Caco-2 (cell line): ENCODE measurements around the gene ZNF407. TPM values are rescaled to one million over a fixed set of nuclear protein-coding genes. Genes with fewer than 3 reads are reported as not detected.

Source experiments
- BruUV-seq: library from RNA; stranded (reverse); fragments of 400-500 nt; replicated peaks from 2 replicates; lab custom pipeline; 2021; lab: Mats Ljungman, UMichigan
- CTCF ChIA-PET: fragments of 300-600 bp; sonication (Branson Sonifier 250); formaldehyde crosslinking; loops from one replicate; lab custom pipeline; 2022; ENCODE audit warnings: antibody characterized with exemption; lab: Charles Lee
- POLR2A ChIA-PET: fragments of 300-600 bp; sonication (Branson Sonifier 250); formaldehyde crosslinking; loops from one replicate; lab custom pipeline; 2022; ENCODE audit warnings: antibody characterized with exemption; lab: Charles Lee
- DNase-seq, 2 experiments: peaks; one replicate each; pipeline versions ENCODE4 v3.0.0 to v3.0.0-alpha.2; 2020 to 2022
- H3K27me3 ChIP-seq: replicated peaks from 2 replicates; pipeline ENCODE4 v1.6.0; 2011; ENCODE audit warnings: low read length; ENCODE audit not compliant: control insufficient read depth, insufficient read depth
- H3K36me3 ChIP-seq: 2 replicates; pipeline ENCODE4 v1.5.1; 2011; ENCODE audit warnings: low read length; ENCODE audit not compliant: control insufficient read depth, insufficient read depth
- H3K4me1 ChIP-seq: fragments of 250-450 bp; sonication (Bioruptor Pico); 2 replicates; pipeline ENCODE4 v1.5.1; 2020; ENCODE audit warnings: mild to moderate bottlenecking
- H3K4me3 ChIP-seq: 2 replicates; pipeline ENCODE4 v1.5.1; 2011; ENCODE audit warnings: low read depth, mild to moderate bottlenecking, control low read depth, low read length
- H3K9me3 ChIP-seq: fragments of 250-450 bp; sonication (Bioruptor Pico); 2 replicates; pipeline ENCODE4 v1.5.1; 2020; ENCODE audit warnings: mild to moderate bottlenecking, moderate library complexity
- H3K27ac Mint-ChIP-seq: one replicate; pipeline ENCODE4 v1.8.0; 2022; ENCODE audit warnings: mixed read lengths; ENCODE audit not compliant: unreplicated experiment
- H3K27me3 Mint-ChIP-seq: one replicate; pipeline ENCODE4 v1.8.0; 2022; ENCODE audit warnings: mixed read lengths; ENCODE audit not compliant: insufficient read depth, unreplicated experiment
- H3K36me3 Mint-ChIP-seq: one replicate; pipeline ENCODE4 v1.8.0; 2022; ENCODE audit warnings: mild to moderate bottlenecking, mixed read lengths; ENCODE audit not compliant: insufficient read depth, unreplicated experiment
- H3K4me1 Mint-ChIP-seq: one replicate; pipeline ENCODE4 v1.8.0; 2022; ENCODE audit warnings: low read depth, mixed read lengths; ENCODE audit not compliant: unreplicated experiment
- H3K4me3 Mint-ChIP-seq: one replicate; pipeline ENCODE4 v1.8.0; 2022; ENCODE audit warnings: mild to moderate bottlenecking, moderate library complexity, mixed read lengths; ENCODE audit not compliant: unreplicated experiment
- H3K9me3 Mint-ChIP-seq: one replicate; pipeline ENCODE4 v1.8.0; 2022; ENCODE audit warnings: mixed read lengths; ENCODE audit not compliant: unreplicated experiment
- intact Hi-C: fragments of 100-400 bp; cut with micrococcal nuclease; formaldehyde crosslinking; loops from one replicate; pipeline ENCODE4 v1.10.0; 2022; ENCODE audit not compliant: unreplicated experiment
- total RNA-seq: library from RNA; stranded (reverse); gene quantifications from 2 replicates; pipeline ENCODE4 v1.2.3, GENCODE V29; 2022
- TF ChIP-seq, protein P1 (sequence below), 2 experiments: fragments of 200-600 bp in 1 of 2; IDR thresholded peaks; 1 replicate in 1 of 2; 2 replicates in 1 of 2; pipeline versions ENCODE4 v1.5.1 to v1.8.0; 2011 to 2022; ENCODE audit warnings: antibody characterized with exemption in 1 of 2, control low read depth in 1 of 2, inconsistent platforms in 1 of 2, low read depth in 1 of 2, low read length in 1 of 2, mild to moderate bottlenecking in 1 of 2, moderate library complexity in 1 of 2; ENCODE audit not compliant: insufficient read depth in 1 of 2, severe bottlenecking in 1 of 2, unreplicated experiment in 1 of 2

Gene ZNF407
- total RNA-seq, 1 experiment from 2014 or later: 4.7 TPM

DNA sequence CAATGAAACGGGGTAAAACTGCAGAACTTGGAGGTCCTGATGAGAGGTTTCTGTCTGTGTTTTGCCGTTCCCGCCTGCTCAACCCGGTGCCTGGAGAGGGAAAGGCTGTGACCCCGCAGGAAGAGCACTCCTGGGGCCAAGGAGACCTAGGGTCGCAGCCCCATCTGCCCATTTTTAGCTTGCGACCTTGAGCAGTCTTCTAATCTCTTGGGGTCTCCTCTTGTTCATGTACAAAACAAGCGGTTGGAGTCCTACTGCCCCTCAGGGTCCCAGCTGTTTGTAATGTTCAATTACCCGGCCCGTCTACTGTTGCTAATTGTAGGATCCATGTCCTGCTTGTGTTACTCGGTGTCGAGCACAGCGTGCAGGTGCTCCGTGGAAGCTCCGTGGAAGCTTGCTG is 506.8 kb downstream of the ZNF407 start:
- Mint-ChIP-seq H3K9me3 (peaks cover 17% of the 10 kb centered on the region), H3K27me3 (peaks cover 2% of the 10 kb centered on the region), H3K27ac (no peak overlapping the region), H3K36me3 (no peaks in the 10 kb centered on the region), H3K4me3 (no peak overlapping the region), H3K4me1 (no peaks in the 10 kb centered on the region)
- ChIA-PET CTCF (no interaction called here), POLR2A (no interaction called here)
- no peak for DNase-seq
- H3K4me1 ChIP-seq: no peaks in the 10 kb centered on the region
- H3K9me3 ChIP-seq: no peaks in the 10 kb centered on the region
- H3K4me3 ChIP-seq: no peak overlapping the region
- TF ChIP-seq, protein P1, sequence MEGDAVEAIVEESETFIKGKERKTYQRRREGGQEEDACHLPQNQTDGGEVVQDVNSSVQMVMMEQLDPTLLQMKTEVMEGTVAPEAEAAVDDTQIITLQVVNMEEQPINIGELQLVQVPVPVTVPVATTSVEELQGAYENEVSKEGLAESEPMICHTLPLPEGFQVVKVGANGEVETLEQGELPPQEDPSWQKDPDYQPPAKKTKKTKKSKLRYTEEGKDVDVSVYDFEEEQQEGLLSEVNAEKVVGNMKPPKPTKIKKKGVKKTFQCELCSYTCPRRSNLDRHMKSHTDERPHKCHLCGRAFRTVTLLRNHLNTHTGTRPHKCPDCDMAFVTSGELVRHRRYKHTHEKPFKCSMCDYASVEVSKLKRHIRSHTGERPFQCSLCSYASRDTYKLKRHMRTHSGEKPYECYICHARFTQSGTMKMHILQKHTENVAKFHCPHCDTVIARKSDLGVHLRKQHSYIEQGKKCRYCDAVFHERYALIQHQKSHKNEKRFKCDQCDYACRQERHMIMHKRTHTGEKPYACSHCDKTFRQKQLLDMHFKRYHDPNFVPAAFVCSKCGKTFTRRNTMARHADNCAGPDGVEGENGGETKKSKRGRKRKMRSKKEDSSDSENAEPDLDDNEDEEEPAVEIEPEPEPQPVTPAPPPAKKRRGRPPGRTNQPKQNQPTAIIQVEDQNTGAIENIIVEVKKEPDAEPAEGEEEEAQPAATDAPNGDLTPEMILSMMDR (IDR thresholded peaks at IDR 0.05; ENCODE audit: insufficient read depth in 1 of 2, low read depth in 1 of 2, low read length in 1 of 2, severe bottlenecking in 1 of 2, unreplicated experiment in 1 of 2): no peak
- no peaks in the 10 kb centered on the region for H3K36me3 ChIP-seq
- intact Hi-C loops: no loop called here
- no TSS peak for BruUV-seq
- no peaks in the 10 kb centered on the region for H3K27me3 ChIP-seq

DNA sequence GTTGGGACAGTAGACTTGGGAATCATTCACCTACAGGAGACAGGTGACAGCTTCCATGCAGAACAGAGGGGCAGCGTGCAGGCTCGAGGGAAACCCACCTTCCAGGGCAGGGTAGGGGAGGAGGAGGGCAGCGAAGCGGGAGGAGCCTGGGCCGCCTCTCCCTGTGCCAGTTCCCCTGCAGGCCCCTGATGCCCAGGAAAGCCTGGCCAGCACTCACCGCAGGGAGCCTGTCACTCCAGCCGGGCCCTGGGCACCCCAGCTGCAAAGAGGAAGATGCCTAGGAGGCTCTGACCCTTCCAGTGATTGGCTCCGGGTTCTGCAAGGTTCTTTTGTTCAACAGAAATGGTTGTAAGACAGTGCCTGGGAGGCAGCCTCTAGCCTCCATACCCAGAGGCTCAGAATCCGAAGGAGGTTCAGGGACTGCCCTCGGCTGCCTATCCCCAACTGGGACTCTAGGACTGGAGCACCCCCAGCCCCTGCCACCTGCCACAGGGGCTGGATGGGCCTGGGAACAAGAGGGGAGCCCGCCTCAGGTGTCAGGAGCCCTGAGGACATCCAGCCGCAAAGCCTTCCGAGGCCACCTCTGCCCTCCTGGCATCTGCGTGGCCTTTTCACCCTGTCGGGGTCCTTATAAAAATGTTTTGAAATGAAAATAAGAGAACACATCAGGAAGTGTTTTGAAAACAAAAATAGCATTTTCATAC is 508.0 kb downstream of the ZNF407 start:
- H3K4me3 Mint-ChIP-seq: no peak overlapping the region
- TF ChIP-seq, protein P1 (IDR thresholded peaks at IDR 0.05; ENCODE audit: insufficient read depth in 1 of 2, low read depth in 1 of 2, low read length in 1 of 2, severe bottlenecking in 1 of 2, unreplicated experiment in 1 of 2): no peak
- H3K9me3 ChIP-seq: no peaks in the 10 kb centered on the region
- H3K4me3 ChIP-seq: no peak overlapping the region
- intact Hi-C loops: no loop called here
- no peak for DNase-seq
- CTCF ChIA-PET: no interaction called here
- no peak overlapping the region for H3K27ac Mint-ChIP-seq
- H3K4me1 ChIP-seq: no peaks in the 10 kb centered on the region
- no peaks in the 10 kb centered on the region for H3K27me3 ChIP-seq
- no peaks in the 10 kb centered on the region for H3K36me3 ChIP-seq
- H3K4me1 Mint-ChIP-seq: no peaks in the 10 kb centered on the region
- peaks cover 10% of the 10 kb centered on the region for H3K9me3 Mint-ChIP-seq
- H3K27me3 Mint-ChIP-seq: peaks cover 2% of the 10 kb centered on the region
- BruUV-seq: no TSS peak
- no peaks in the 10 kb centered on the region for H3K36me3 Mint-ChIP-seq
- POLR2A ChIA-PET: no interaction called here

DNA sequence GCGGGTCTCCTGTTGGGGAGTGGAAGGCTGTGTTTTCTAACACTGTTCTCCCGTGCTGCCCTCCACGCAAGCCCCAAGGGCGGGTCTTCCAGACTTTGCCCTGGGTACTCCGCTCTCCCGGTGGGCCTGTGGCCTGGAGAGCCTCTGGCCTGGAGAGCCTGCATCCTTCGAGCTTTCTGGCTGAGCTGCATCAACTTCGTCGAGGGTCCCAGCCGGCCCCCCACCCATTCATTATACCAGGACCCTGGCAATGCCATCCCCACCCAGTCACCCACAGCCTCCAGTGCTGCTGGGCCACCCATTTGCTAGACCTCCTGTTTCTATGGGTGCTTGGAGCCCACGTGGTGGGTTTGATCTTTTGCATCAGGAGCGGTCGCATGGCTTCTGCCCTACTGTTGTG is 509.1 kb downstream of the ZNF407 start:
- no peak overlapping the region for H3K4me3 Mint-ChIP-seq
- Histone ChIP-seq H3K4me3 (no peak overlapping the region), H3K4me1 (no peaks in the 10 kb centered on the region), H3K27me3 (no peaks in the 10 kb centered on the region), H3K9me3 (no peaks in the 10 kb centered on the region), H3K36me3 (no peaks in the 10 kb centered on the region)
- intact Hi-C loops: no loop called here
- H3K4me1 Mint-ChIP-seq: no peaks in the 10 kb centered on the region
- H3K27me3 Mint-ChIP-seq: peaks cover 2% of the 10 kb centered on the region
- TF ChIP-seq, protein P1 (IDR thresholded peaks at IDR 0.05; ENCODE audit: insufficient read depth in 1 of 2, low read depth in 1 of 2, low read length in 1 of 2, severe bottlenecking in 1 of 2, unreplicated experiment in 1 of 2): no peak
- POLR2A ChIA-PET: no interaction called here
- no peak overlapping the region for H3K27ac Mint-ChIP-seq
- H3K36me3 Mint-ChIP-seq: no peaks in the 10 kb centered on the region
- CTCF ChIA-PET: no interaction called here
- no peak for DNase-seq
- peaks cover 5% of the 10 kb centered on the region for H3K9me3 Mint-ChIP-seq
- BruUV-seq: no TSS peak
